Iris pigment epithelial cell (primary cell): ENCODE results near the gene WWC2.

Experiments used
- DNase-seq: peaks from one replicate; pipeline ENCODE4 v3.0.0-alpha.2; 2011; ENCODE audit warnings: low read depth

The WWC2 gene

GRCh38 chr4:183256756-183257385 is 157.8 kb downstream of the WWC2 start:
- DNase-seq: peak; percentile 50

GRCh38 chr4:183257808-183258207 is 158.8 kb downstream of the WWC2 start:
- no peak for DNase-seq

GRCh38 chr4:183260491-183261151 is 161.6 kb downstream of the WWC2 start:
- DNase-seq: no peak

GRCh38 chr4:183261953-183262775 is 163.1 kb downstream of the WWC2 start:
- peak; percentile 78 for DNase-seq

GRCh38 chr4:183262776-183263100 is 163.7 kb downstream of the WWC2 start:
- no peak for DNase-seq

GRCh38 chr4:183263787-183264386 is 164.8 kb downstream of the WWC2 start:
- DNase-seq: no peak

GRCh38 chr4:183264614-183265013 is 165.6 kb downstream of the WWC2 start:
- peak; percentile 61 for DNase-seq

- peak; percentile 44 for DNase-seq
Measured at GRCh38 chr4:183266371-183266770, 167.3 kb downstream of the WWC2 start.

- DNase-seq: no peak
Measured at GRCh38 chr4:183268556-183268955, 169.5 kb downstream of the WWC2 start.

GRCh38 chr4:183272384-183272783 is 173.3 kb downstream of the WWC2 start:
- DNase-seq: no peak

GRCh38 chr4:183276106-183276505 is 177.0 kb downstream of the WWC2 start:
- DNase-seq: no peak

GRCh38 chr4:183284258-183284785 is 185.3 kb downstream of the WWC2 start:
- no peak for DNase-seq

GRCh38 chr4:183284965-183285364 is 185.9 kb downstream of the WWC2 start:
- DNase-seq: peak; percentile 92

GRCh38 chr4:183285886-183286285 is 186.8 kb downstream of the WWC2 start:
- no peak for DNase-seq

GRCh38 chr4:183286590-183287308 is 187.7 kb downstream of the WWC2 start:
- no peak for DNase-seq

- no peak for DNase-seq
Measured at GRCh38 chr4:183287309-183287659, 188.2 kb downstream of the WWC2 start.

- no peak for DNase-seq
Measured at GRCh38 chr4:183287677-183288076, 188.6 kb downstream of the WWC2 start.

GRCh38 chr4:183288955-183289354 is 189.9 kb downstream of the WWC2 start:
- no peak for DNase-seq

GRCh38 chr4:183289688-183290087 is 190.6 kb downstream of the WWC2 start:
- DNase-seq: no peak

GRCh38 chr4:183291070-183291469 is 192.0 kb downstream of the WWC2 start:
- no peak for DNase-seq

GRCh38 chr4:183295711-183296110 is 196.7 kb downstream of the WWC2 start:
- DNase-seq: no peak

- no peak for DNase-seq
Measured at GRCh38 chr4:183297675-183298074, 198.6 kb downstream of the WWC2 start.
